ENCODE results near the gene C22orf39. TPM values are rescaled to one million over a fixed set of nuclear protein-coding genes. Genes with fewer than 3 reads are reported as not detected.

Gene C22orf39
- polyA plus RNA-seq, 2 of the 4 experiments (the other 2 are of a cell fraction) = 19.4 to 19.5 TPM

DNA sequence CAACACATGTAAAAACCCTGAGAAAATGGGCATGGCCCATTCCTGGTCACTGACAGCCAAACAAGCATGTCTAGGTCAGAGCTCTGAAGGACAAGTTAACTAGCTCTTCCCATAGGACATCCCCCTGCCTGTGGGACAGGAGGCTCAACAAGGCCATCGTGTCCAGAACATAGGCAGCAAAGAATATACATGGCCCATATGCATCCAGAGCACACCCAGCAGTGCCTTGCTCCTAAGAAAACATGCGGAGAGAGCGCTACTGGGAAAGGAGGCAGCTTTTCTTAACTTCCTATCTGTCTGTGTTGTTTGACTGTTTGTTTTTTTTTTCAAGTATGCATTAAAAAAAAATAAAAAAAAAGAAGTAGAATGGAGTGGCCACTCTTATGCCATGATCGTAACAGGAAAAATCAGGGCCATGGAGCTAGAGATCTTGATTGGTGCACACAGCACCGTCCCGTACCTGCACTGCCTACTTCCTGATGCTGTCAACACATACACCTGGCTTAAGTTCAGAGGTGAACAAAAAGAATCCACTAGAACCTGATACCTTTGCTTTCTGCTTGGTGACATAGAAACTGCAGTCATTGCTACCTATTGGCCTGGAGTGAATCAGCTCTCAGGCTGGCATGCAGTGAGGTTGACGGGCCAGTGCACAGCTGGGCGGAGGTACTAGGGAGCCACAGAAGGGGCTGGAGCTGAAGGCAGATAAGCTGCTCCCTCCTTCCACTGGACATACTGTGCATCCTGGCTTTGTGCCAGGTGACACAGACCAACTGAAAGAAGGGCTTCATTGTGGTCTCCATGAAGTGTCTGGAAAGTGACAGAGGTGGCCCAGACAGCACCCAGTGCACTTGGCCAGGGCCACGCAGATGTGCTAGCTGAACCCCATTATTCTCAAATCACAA is 19.6 kb upstream of the C22orf39 start:
- ChIA-PET CTCF (interaction anchor here (0.9 to 1.4 kb wide), 3 partner anchors 11 to 323 kb away, joined by 3 to 4 read pairs (median 4); partner anchors contain the start of gene ESS2), POLR2A (no interaction called here)
- DNase-seq (ENCODE audit: low read depth in 1 of 2, low spot score in 1 of 2) = no peak
- Histone ChIP-seq H3K4me3 (no peak overlapping the region), H3K4me2 (no peak overlapping the region), H3K9me3 (no peaks in the 10 kb centered on the region), H3K4me1 (no peaks in the 10 kb centered on the region), H3K27ac (no peak overlapping the region)
- 96% methylated on average over 7 of the region's 9 CpGs for WGBS (ENCODE audit: missing lambda C conversion rate)
- TF ChIP-seq, protein P1, sequence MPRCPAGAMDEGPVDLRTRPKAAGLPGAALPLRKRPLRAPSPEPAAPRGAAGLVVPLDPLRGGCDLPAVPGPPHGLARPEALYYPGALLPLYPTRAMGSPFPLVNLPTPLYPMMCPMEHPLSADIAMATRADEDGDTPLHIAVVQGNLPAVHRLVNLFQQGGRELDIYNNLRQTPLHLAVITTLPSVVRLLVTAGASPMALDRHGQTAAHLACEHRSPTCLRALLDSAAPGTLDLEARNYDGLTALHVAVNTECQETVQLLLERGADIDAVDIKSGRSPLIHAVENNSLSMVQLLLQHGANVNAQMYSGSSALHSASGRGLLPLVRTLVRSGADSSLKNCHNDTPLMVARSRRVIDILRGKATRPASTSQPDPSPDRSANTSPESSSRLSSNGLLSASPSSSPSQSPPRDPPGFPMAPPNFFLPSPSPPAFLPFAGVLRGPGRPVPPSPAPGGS (IDR thresholded peaks at IDR 0.05) = no peak
- TF ChIP-seq ZSCAN20 (CRISPR knock-in tag; IDR thresholded peaks at IDR 0.05) (no peak), CEBPB (IDR thresholded peaks at IDR 0.05) (no peak), SREBF2 (IDR thresholded peaks at IDR 0.05) (no peak), ZFP36 (IDR thresholded peaks at IDR 0.05; ENCODE audit: borderline replicate concordance, partially characterized antibody) (no peak), TFCP2L1 (CRISPR knock-in tag; IDR thresholded peaks at IDR 0.05) (no peak), NR3C1 (IDR thresholded peaks at IDR 0.05) (no peak), BHLHE40 (IDR thresholded peaks at IDR 0.05; ENCODE audit: low read depth, low read length) (no peak), POLR2AphosphoS2 (conservative IDR thresholded peaks at IDR 0.05; ENCODE audit: low read length) (no peak)
- TF ChIP-seq, protein P2, sequence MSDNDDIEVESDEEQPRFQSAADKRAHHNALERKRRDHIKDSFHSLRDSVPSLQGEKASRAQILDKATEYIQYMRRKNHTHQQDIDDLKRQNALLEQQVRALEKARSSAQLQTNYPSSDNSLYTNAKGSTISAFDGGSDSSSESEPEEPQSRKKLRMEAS (IDR thresholded peaks at IDR 0.05) = no peak
- ATAC-seq = no peak
- no peak for FAIRE-seq

DNA sequence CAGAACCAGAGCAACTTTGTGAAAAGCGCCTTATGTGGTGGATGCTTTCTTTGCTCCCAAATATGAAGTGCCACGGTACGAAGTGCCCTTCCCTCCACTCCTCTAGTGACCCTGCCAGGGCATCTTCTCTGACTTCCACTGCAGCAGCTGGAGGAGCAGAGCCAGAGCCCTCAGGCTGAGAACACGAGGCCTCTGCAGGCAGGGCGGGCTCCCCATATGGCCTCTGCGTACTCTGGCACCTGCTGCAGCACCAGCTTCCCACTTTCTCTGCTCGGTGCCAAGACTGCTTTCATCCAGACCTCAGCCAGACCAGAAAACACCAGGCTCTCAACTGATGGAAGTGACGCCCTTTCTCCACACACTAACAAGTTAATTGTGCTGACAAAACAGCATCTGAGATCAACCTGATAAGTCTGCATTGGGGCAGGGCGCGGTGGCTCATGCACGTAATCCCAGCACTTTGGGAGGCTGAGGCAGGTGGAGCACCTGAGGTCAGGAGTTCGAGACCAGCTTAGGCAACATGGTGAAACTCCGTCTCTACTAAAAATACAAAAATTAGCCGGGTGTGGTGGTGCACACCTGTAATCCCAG is 18.7 kb upstream of the C22orf39 start:
- WGBS (ENCODE audit: missing lambda C conversion rate) = 92% methylated on average over 14 of the region's 14 CpGs
- CTCF ChIA-PET = interaction anchor here (0.9 to 1.4 kb wide), 2 partner anchors 12 to 286 kb away, joined by 3 to 4 read pairs; no protein-coding TSS in a partner anchor
- H3K4me1 ChIP-seq = no peaks in the 10 kb centered on the region
- POLR2A ChIA-PET = no interaction called here
- no peaks in the 10 kb centered on the region for H3K9me3 ChIP-seq
- no peak overlapping the region for H3K27ac ChIP-seq
- no peak for ATAC-seq
- DNase-seq (ENCODE audit: low read depth in 1 of 2, low spot score in 1 of 2) = no peak
- no peak for TF ChIP-seq RCOR1 (IDR thresholded peaks at IDR 0.05; ENCODE audit: low read depth, low read length)
- no peak for TF ChIP-seq CHD2 (IDR thresholded peaks at IDR 0.05; ENCODE audit: low read length, partially characterized antibody)
- no peak for TF ChIP-seq GATA3 (IDR thresholded peaks at IDR 0.05; ENCODE audit: borderline replicate concordance)
- no peak for TF ChIP-seq HEYL (CRISPR knock-in tag; IDR thresholded peaks at IDR 0.05)
- TF ChIP-seq SREBF2 (IDR thresholded peaks at IDR 0.05) = no peak
- no peak for TF ChIP-seq MAZ (IDR thresholded peaks at IDR 0.05; ENCODE audit: borderline replicate concordance, low read depth, low read length)
- no peak for TF ChIP-seq POLR2AphosphoS2 (conservative IDR thresholded peaks at IDR 0.05; ENCODE audit: low read length)
- TF ChIP-seq, protein P3, sequence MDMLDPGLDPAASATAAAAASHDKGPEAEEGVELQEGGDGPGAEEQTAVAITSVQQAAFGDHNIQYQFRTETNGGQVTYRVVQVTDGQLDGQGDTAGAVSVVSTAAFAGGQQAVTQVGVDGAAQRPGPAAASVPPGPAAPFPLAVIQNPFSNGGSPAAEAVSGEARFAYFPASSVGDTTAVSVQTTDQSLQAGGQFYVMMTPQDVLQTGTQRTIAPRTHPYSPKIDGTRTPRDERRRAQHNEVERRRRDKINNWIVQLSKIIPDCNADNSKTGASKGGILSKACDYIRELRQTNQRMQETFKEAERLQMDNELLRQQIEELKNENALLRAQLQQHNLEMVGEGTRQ (IDR thresholded peaks at IDR 0.05) = no peak
- no peak for TF ChIP-seq ZC3H11A (IDR thresholded peaks at IDR 0.05)
- TF ChIP-seq, protein P4, sequence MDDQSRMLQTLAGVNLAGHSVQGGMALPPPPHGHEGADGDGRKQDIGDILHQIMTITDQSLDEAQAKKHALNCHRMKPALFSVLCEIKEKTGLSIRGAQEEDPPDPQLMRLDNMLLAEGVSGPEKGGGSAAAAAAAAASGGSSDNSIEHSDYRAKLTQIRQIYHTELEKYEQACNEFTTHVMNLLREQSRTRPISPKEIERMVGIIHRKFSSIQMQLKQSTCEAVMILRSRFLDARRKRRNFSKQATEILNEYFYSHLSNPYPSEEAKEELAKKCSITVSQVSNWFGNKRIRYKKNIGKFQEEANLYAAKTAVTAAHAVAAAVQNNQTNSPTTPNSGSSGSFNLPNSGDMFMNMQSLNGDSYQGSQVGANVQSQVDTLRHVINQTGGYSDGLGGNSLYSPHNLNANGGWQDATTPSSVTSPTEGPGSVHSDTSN (IDR thresholded peaks at IDR 0.05) = no peak
- no peak for TF ChIP-seq CHD4 (IDR thresholded peaks at IDR 0.05; ENCODE audit: borderline replicate concordance)
- no peak for TF ChIP-seq POLR2A (IDR thresholded peaks at IDR 0.05; ENCODE audit: low read length)
- TF ChIP-seq JUNB (IDR thresholded peaks at IDR 0.05) = no peak
- no peak for TF ChIP-seq NR3C1 (IDR thresholded peaks at IDR 0.05)
- FAIRE-seq = no peak
- H3K4me3 ChIP-seq = no peak overlapping the region
- no peak overlapping the region for H3K4me2 ChIP-seq
